Mesendoderm (in vitro differentiated cells): ENCODE results near the gene SDK1.

Source experiments
- DNase-seq: peaks from one replicate; pipeline ENCODE4 v3.0.0; 2013
- H2AK5ac ChIP-seq: 2 replicates; pipeline ENCODE4 v1.6.1; 2013; ENCODE audit warnings: low read length, inconsistent platforms
- H2BK120ac ChIP-seq: 2 replicates; pipeline ENCODE4 v1.6.1; 2013; ENCODE audit warnings: low read depth, mild to moderate bottlenecking, low read length, moderate library complexity, mixed read lengths
- H2BK15ac ChIP-seq: replicated peaks from 2 replicates; pipeline ENCODE4 v1.6.1; 2013; ENCODE audit warnings: low read depth, mild to moderate bottlenecking, moderate library complexity
- H2BK5ac ChIP-seq: 2 replicates; pipeline ENCODE4 v1.6.1; 2013; ENCODE audit warnings: low read length, inconsistent platforms
- H3K18ac ChIP-seq: 2 replicates; pipeline ENCODE4 v1.6.1; 2013; ENCODE audit warnings: mild to moderate bottlenecking, low read length, mixed read lengths
- H3K23ac ChIP-seq: one replicate; pipeline ENCODE4 v1.6.1; 2013; ENCODE audit warnings: low read length
- H3K27ac ChIP-seq: 2 replicates; pipeline ENCODE4 v1.5.1; 2013; ENCODE audit warnings: low read depth, mild to moderate bottlenecking, inconsistent platforms, low read length, moderate library complexity
- H3K27me3 ChIP-seq: 2 replicates; pipeline ENCODE4 v1.6.1; 2013; ENCODE audit warnings: low read length, control low read depth, mild to moderate bottlenecking, inconsistent platforms; ENCODE audit not compliant: insufficient read depth, poor library complexity
- H3K36me3 ChIP-seq: 2 replicates; pipeline ENCODE4 v1.6.1; 2013; ENCODE audit warnings: low read length, inconsistent platforms; ENCODE audit not compliant: control insufficient read depth, insufficient read depth
- H3K4ac ChIP-seq: one replicate; pipeline ENCODE4 v1.6.1; 2013; ENCODE audit warnings: low read depth, mild to moderate bottlenecking, low read length, moderate library complexity
- H3K4me1 ChIP-seq: 2 replicates; pipeline ENCODE4 v1.6.1; 2013; ENCODE audit warnings: low read depth, low read length, inconsistent platforms; ENCODE audit not compliant: control insufficient read depth
- H3K4me2 ChIP-seq: 2 replicates; pipeline ENCODE4 v1.6.1; 2013; ENCODE audit warnings: low read length
- H3K4me3 ChIP-seq: 2 replicates; pipeline ENCODE4 v1.5.1; 2013; ENCODE audit warnings: mild to moderate bottlenecking, low read length
- H3K56ac ChIP-seq: one replicate; pipeline ENCODE4 v1.6.1; 2013; ENCODE audit warnings: low read length
- H3K79me1 ChIP-seq: 2 replicates; pipeline ENCODE4 v1.6.1; 2013; ENCODE audit warnings: low read length, inconsistent platforms
- H3K79me2 ChIP-seq: 2 replicates; pipeline ENCODE4 v1.6.1; 2013; ENCODE audit warnings: mild to moderate bottlenecking, low read length; ENCODE audit not compliant: control insufficient read depth, insufficient read depth
- H3K9ac ChIP-seq: 2 replicates; pipeline ENCODE4 v1.6.1; 2013; ENCODE audit warnings: low read length, inconsistent platforms
- H4K5ac ChIP-seq: one replicate; pipeline ENCODE4 v1.6.1; 2013; ENCODE audit warnings: low read length
- H4K8ac ChIP-seq: one replicate; pipeline ENCODE4 v1.6.1; 2013; ENCODE audit warnings: low read depth, mild to moderate bottlenecking, control low read depth, low read length, moderate library complexity
- WGBS: extraction: QIAGEN DNeasy Blood & Tissue Kit; methylation state at CpG from one replicate; pipeline ENCODE4 v1.1.7; 2013; ENCODE audit warnings: low lambda C conversion rate, missing lambda C conversion rate; ENCODE audit not compliant: insufficient coverage; ENCODE audit errors: extremely low coverage; 5-methylcytosine and 5-hydroxymethylcytosine counted together

Gene SDK1

GRCh38 chr7:3517344-3517743 is 216.3 kb downstream of the SDK1 start:
- H2AK5ac ChIP-seq: no peak overlapping the region
- H2BK15ac ChIP-seq: no peak overlapping the region
- H3K56ac ChIP-seq: no peak overlapping the region
- H3K27ac ChIP-seq: no peak overlapping the region
- WGBS: no CpG with 5 or more reads among the region's 3 CpGs
- no peaks in the 10 kb centered on the region for H3K4me1 ChIP-seq
- no peak overlapping the region for H2BK120ac ChIP-seq
- no peaks in the 10 kb centered on the region for H3K79me2 ChIP-seq
- no peaks in the 10 kb centered on the region for H3K27me3 ChIP-seq
- H3K36me3 ChIP-seq: no peaks in the 10 kb centered on the region
- H3K79me1 ChIP-seq: no peaks in the 10 kb centered on the region
- H3K4me2 ChIP-seq: no peak overlapping the region
- no peak overlapping the region for H3K18ac ChIP-seq
- no peak overlapping the region for H4K8ac ChIP-seq
- DNase-seq: no peak
- no peak overlapping the region for H3K23ac ChIP-seq
- H3K4me3 ChIP-seq: no peak overlapping the region
- H3K4ac ChIP-seq: no peak overlapping the region
- no peak overlapping the region for H2BK5ac ChIP-seq
- H4K5ac ChIP-seq: no peak overlapping the region
- no peak overlapping the region for H3K9ac ChIP-seq

- WGBS: no CpG with 5 or more reads among the region's 1 CpG
Measured at GRCh38 chr7:3518546-3518945, 217.5 kb downstream of the SDK1 start.

GRCh38 chr7:3520206-3520605 is 219.2 kb downstream of the SDK1 start:
- H3K27me3 ChIP-seq: no peaks in the 10 kb centered on the region
- H3K27ac ChIP-seq: no peak overlapping the region
- no peak overlapping the region for H3K56ac ChIP-seq
- no peak overlapping the region for H4K8ac ChIP-seq
- WGBS: no CpG with 5 or more reads among the region's 2 CpGs
- no peaks in the 10 kb centered on the region for H3K4me1 ChIP-seq
- no peaks in the 10 kb centered on the region for H3K79me1 ChIP-seq
- H2BK5ac ChIP-seq: no peak overlapping the region
- no peak overlapping the region for H3K9ac ChIP-seq
- H3K18ac ChIP-seq: no peak overlapping the region
- no peak overlapping the region for H3K23ac ChIP-seq
- no peak overlapping the region for H4K5ac ChIP-seq
- DNase-seq: no peak
- H3K4me2 ChIP-seq: no peak overlapping the region
- H2AK5ac ChIP-seq: no peak overlapping the region
- no peaks in the 10 kb centered on the region for H3K36me3 ChIP-seq
- no peak overlapping the region for H3K4ac ChIP-seq
- H3K4me3 ChIP-seq: no peak overlapping the region
- no peaks in the 10 kb centered on the region for H3K79me2 ChIP-seq
- H2BK120ac ChIP-seq: no peak overlapping the region
- no peak overlapping the region for H2BK15ac ChIP-seq

More at GRCh38 chr7:3518546-3518945, 217.5 kb downstream of the SDK1 start:
- H4K5ac ChIP-seq: no peak overlapping the region
- no peak overlapping the region for H4K8ac ChIP-seq
- no peaks in the 10 kb centered on the region for H3K27me3 ChIP-seq
- no peaks in the 10 kb centered on the region for H3K79me2 ChIP-seq
- H2BK5ac ChIP-seq: no peak overlapping the region
- no peak overlapping the region for H2BK15ac ChIP-seq
- no peak overlapping the region for H3K4me2 ChIP-seq
- H2BK120ac ChIP-seq: no peak overlapping the region
- no peak for DNase-seq
- H3K4me1 ChIP-seq: no peaks in the 10 kb centered on the region
- no peaks in the 10 kb centered on the region for H3K36me3 ChIP-seq
- H2AK5ac ChIP-seq: no peak overlapping the region
- H3K79me1 ChIP-seq: no peaks in the 10 kb centered on the region
- H3K18ac ChIP-seq: no peak overlapping the region
- no peak overlapping the region for H3K56ac ChIP-seq
- H3K27ac ChIP-seq: no peak overlapping the region
- H3K4ac ChIP-seq: no peak overlapping the region
- no peak overlapping the region for H3K23ac ChIP-seq
- H3K4me3 ChIP-seq: no peak overlapping the region
- no peak overlapping the region for H3K9ac ChIP-seq

- no peak overlapping the region for H3K4me3 ChIP-seq
- H2BK5ac ChIP-seq: no peak overlapping the region
- H2BK120ac ChIP-seq: no peak overlapping the region
- H3K79me2 ChIP-seq: no peaks in the 10 kb centered on the region
- no peak overlapping the region for H2AK5ac ChIP-seq
- no peak overlapping the region for H2BK15ac ChIP-seq
- H4K8ac ChIP-seq: no peak overlapping the region
- no peak for DNase-seq
- H3K27ac ChIP-seq: no peak overlapping the region
- no peaks in the 10 kb centered on the region for H3K36me3 ChIP-seq
- no peak overlapping the region for H3K4me2 ChIP-seq
- no CpG with 5 or more reads among the region's 2 CpGs for WGBS
- H3K4ac ChIP-seq: no peak overlapping the region
- no peaks in the 10 kb centered on the region for H3K79me1 ChIP-seq
- no peak overlapping the region for H3K18ac ChIP-seq
- H4K5ac ChIP-seq: no peak overlapping the region
- H3K9ac ChIP-seq: no peak overlapping the region
- no peaks in the 10 kb centered on the region for H3K4me1 ChIP-seq
- H3K23ac ChIP-seq: no peak overlapping the region
- no peaks in the 10 kb centered on the region for H3K27me3 ChIP-seq
- no peak overlapping the region for H3K56ac ChIP-seq
Measured at GRCh38 chr7:3527496-3528124, 226.6 kb downstream of the SDK1 start.

GRCh38 chr7:3533040-3533439 is 232.0 kb downstream of the SDK1 start:
- WGBS: no CpG with 5 or more reads among the region's 1 CpG

More at GRCh38 chr7:3533040-3533439, 232.0 kb downstream of the SDK1 start:
- H3K23ac ChIP-seq: no peak overlapping the region
- no peak overlapping the region for H3K56ac ChIP-seq
- no peak overlapping the region for H2AK5ac ChIP-seq
- no peaks in the 10 kb centered on the region for H3K27me3 ChIP-seq
- H4K5ac ChIP-seq: no peak overlapping the region
- no peak overlapping the region for H2BK120ac ChIP-seq
- H3K9ac ChIP-seq: no peak overlapping the region
- H3K4me2 ChIP-seq: no peak overlapping the region
- no peak overlapping the region for H3K4ac ChIP-seq
- no peaks in the 10 kb centered on the region for H3K4me1 ChIP-seq
- no peaks in the 10 kb centered on the region for H3K36me3 ChIP-seq
- H2BK5ac ChIP-seq: no peak overlapping the region
- DNase-seq: no peak
- no peak overlapping the region for H3K18ac ChIP-seq
- H4K8ac ChIP-seq: no peak overlapping the region
- no peaks in the 10 kb centered on the region for H3K79me2 ChIP-seq
- no peaks in the 10 kb centered on the region for H3K79me1 ChIP-seq
- H2BK15ac ChIP-seq: no peak overlapping the region
- no peak overlapping the region for H3K27ac ChIP-seq
- H3K4me3 ChIP-seq: no peak overlapping the region
